Inflammatory macrophage treated with lipopolysaccharide for 4 hours (primary cell): ENCODE results near the gene CNTFR.

Experiments used
- DNase-seq: peaks from one replicate; pipeline ENCODE4 v3.0.0-alpha.2; 2020

The CNTFR gene

DNA sequence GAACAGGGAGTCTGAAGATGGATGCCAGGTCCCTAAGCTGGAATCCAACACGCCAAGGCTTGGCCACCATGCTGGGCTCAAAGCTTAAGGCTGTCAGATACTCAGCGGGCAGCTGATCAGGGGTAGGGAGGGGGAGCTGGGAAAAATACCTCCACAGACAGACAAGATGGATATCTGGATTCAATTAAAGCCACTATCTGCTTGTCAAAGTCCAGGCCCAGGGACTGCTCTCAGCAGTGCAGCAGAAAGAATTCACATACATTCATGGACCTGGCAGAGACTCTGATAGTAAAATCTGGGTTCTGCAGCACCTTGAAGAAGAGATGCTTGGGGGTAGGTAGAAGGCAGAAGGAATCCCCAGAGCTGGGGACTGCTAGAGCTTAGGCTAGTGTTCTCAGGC is 25.6 kb upstream of the CNTFR start:
- no peak for DNase-seq

DNA sequence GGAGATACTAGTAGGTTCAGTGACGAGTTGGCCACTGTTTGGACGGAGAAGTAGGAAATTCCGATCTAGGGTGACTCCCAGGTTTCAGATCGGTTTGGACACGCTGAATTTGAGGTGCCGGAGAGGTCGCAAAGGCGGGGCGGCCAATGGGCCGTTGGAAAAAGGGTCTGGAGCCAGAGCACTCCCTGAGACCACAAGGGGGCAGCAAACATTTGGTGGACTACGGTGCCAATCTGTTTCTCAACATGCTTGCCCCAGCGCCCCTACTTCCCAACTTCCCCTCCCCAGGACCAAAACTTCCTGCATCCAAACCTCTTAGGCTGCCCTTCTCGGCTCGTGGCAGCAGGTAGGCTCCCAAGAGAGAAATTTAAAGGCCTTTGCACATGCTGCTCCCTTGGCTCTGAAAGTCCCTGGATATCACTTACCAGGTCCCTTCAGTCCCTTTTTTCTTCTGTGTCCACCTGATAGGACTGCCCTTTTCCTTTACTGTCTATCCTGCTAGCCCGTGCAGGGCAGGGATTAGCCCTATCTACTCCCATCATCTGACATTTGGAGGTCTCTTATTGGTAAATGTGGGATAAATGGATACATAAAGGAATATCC is 23.4 kb upstream of the CNTFR start:
- DNase-seq = peak; percentile 79

DNA sequence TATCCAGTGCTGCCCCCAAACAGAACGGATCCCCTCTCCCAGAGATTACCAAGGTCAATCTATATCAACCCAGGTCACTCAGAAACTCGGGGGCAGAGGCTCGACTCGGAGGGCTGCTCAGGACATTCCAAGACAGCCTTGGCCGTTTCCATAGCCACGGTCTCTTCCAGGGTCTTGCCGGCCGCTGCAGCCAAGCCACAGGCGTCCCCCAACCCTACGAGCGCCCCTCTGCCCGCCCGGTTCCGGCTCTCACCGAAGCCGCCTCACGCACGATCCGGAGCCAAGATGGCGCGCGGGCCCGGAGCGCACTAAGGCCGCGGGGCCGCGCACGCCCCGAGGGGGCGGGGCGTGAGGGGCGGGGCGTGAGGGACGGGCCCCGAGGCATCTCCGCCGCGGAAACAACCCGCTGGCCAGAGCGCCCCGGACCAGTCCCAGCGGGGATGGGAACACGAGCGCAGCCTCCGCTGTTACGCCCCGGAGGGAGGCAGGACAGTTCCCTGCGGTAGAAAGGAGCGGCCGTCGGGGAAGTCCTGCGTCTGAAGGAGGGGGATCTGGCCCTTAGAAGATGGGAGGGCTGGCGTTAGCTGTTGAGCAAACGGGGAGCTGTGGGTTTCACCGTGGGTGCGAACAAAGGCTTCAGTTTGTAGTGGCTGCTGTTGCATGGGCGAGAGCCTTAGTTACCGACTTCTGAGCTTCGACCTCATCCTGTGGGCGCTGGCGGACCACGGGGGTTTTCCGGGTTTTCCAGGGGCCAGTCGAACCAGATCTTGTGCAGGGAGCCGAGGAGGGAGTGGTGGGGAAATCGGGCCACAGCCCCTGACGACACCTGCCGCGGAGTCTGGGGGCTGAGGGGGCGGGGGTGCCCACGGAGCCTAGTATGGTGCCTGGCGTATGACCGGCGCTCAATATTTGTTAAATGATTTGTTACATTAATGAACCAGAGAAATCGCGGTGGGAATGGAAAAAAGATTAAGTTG is 22.6 kb upstream of the CNTFR start, which contains the start of gene RPP25L:
Gene RPP25L (minus strand): TSS at position 287 of the 977 bp plus-strand sequence. CDS start 801 bp downstream, outside the sequence.
- DNase-seq = peak; percentile 91

DNA sequence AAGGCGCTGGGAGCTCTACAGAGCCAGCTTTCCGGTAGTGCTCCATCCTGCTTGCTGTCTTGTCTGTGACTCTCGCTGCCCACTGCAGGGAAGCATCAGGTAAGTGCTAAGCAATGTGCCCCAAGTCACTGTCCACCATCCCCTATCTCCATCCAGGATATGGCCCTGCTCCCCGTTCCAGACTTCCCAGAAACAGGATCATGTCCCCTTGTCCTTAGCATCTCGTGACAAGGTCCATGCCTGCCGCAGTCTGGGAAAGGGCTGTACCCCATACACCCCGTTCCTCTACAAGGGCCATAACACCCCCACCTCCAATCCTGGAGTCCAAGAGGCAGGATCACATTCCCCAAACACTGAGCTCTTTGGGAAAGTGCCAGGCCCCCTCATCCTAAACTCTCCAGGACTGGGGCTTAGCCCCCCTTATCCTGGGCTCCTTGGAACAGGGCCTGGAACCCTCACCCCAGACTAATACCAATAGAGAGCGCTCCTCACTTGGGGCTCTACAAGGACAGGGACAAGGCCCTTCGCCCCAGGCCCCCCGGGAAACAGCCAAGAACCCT is 21.8 kb upstream of the CNTFR start:
- no peak for DNase-seq

DNA sequence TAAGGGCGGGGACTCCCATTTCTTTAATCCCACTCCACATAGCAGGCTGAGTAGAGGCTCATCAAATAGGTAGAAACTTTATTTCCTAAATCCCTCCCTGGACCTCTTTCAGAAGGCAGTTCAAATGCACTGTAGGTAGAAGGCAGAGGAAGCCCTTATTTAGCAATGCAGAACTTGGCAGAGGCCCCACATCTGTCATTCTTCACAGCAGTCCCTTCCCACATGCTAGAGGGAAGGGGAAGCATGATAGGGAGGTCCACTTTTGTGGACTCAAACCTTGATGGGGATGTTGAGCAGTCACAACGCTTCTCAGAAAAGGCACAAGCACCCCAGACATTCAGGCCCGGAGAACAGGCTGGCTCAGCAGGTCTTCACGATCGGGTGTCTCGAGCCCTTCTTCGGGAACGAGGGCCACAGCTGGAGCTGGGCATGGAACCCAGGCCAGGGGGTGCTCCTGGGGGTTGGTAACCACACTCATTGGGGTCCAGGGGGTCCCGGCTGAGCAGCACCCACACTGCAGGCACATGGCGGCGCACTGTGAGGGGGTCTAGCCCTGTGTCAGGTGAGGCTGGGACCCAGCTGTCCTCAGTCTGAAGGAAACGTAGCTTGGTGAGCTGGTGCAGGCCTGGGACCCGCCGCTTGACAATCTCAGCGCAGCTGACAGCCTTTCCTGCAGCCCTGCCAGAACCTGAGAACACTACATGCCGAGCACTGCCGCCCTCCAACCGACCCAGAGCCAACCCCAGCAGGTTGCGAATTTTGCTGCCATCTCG is 21.1 kb upstream of the CNTFR start:
- no peak for DNase-seq

DNA sequence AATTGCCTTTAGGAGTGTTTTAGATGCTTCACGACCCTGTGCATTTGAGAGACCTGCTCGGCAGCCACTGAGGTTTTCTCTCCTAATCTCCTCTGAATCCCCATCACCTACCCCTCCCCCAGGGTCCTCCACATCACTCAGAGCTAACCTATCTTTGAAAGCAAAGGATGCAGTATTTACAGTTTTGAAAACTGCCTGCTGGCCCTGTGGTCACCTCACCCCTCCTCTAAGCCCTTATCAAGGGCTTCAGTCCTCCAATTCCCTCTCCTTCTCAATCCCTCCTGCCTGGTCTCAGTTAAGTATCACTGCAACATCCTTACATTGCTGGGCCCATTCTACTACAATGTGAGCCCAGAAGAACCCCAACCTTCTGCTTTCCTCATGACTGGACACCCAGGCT is 17.8 kb upstream of the CNTFR start:
- no peak for DNase-seq

DNA sequence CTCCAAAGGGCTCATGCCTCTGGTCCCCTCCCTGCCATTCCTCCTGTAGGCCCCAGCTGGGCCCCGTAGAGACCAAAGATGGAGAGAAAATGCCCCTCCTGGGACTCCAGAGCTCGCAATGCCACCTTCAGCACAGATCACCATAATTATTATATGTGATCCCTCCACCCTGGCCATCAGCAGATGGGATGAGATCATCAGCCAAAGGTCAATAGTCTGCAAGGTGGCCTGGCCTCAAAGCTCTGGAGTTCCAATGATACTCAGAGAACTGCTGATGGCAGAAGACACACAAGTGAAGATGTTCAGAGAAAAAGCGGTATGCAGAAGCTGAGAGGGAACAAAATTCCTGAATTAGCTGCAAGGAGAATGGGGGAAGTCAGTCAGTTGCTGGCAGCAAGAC is 17.4 kb upstream of the CNTFR start:
- no peak for DNase-seq

DNA sequence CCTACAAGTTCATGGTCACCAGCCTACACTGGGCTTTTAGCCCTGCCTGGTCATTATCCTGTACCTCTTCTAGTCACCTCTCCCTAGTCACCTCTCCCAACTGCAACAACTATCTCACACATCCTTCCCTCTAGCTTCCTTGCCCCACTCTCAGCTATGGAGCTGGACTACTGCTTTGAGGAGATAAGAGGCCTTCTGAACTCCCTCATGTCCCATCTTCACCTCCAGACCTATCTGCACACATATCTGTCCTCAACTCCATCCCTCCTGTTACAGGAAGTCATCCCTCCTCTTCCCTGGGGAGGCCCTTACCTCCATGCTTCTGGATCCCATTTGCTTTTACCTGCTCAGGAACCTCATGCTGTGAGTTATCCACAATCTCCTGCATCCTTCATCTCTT is 16.7 kb upstream of the CNTFR start:
- DNase-seq = no peak

DNA sequence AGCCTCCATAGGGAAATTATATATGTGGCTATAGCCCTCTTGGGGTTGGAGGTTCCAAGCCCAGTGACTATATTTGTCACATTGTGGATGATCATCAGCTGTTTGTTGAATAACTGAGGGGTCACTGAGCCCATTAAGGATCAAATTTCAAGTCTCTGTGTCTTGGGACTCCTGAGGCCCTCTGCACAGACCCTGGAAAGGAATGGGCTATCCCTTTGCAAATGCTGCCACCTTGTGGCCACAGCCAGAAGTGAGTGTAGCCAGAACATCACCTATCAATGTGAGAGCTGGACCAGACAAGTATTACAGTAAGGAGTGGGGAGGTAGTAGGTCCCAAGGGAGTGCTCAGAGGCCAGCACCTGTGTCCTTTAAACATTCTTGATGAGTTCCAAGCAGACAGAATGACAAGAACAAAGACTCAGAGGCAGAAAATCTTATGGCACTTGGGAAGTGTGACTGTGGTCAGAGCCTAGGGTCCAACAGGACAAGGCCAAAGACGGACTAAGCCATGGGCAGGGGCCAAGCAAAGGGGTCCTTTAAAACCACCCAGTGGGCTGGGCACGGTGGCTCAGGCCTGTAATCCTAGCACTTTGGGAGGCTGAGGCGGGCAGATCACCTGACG is 14.2 kb upstream of the CNTFR start:
- peak; percentile 65 for DNase-seq

DNA sequence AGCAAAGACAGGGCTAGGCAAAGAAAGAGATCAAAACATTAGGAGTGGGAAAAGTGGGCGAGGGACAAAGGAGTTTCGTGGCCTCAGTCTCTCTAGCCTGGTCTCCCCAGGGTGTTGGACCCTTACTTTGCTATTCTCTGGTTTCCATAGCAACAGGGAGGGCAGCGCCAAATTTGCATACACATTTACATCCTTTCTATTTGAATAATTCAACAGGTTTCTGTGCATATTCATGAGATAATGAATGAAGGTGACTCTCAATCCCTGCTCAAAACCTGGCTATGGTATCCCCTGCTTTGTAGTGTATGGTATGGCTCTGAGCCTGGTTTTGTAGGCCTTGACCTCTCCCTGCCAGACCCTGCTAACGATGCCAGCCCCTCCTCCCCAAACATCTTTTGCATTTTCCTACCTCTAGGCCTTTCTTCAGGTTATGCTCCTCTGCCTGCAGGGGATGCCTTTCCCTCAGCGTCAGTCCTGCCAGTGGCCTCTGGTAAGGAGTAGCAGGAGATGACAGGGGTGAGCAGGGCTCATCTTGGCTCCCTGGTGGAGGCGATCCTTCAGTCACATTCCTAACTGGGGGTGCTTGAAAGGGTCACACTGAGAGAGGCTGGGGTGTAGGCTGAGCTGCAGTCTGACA is 12.5 kb upstream of the CNTFR start:
- no peak for DNase-seq

DNA sequence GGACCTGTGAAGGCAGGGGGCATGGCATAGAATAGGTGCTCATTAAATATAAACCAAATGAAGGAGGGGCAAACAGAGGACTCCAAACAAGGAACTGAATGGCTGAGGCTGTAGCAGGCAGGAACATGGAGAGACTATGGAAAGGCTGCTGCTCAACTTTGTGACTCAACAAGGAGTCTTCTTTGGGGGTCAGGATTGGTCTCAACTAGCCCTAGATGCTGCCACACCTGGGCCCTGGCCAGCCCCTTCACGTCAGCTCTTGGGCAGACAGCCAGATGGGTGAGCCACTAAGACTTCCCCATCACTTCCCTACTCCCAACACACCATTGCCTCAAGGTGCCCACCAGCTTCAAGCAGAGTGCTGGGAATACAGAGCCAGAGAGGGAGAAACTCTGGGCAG is 11.4 kb upstream of the CNTFR start:
- DNase-seq = no peak

DNA sequence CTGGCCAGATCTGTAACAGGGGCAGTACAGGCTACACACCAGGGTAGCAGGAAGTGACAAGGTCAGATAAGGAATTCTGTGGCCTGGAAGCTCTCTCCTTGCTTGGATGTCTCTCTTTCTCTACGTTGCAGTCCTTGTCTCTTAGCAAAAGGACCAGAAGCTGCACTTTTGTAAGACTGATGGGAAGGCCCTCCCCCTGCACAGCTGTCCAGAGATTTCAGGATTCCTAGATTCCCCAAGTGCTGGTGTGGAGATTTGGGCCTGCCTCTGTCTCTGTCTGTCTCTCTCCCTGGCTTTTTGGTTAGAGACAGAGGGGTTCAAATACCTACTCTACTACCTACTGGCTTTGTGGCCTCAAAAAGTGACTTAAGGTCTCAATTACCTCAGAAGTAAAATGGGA is 10.0 kb upstream of the CNTFR start:
- no peak for DNase-seq

DNA sequence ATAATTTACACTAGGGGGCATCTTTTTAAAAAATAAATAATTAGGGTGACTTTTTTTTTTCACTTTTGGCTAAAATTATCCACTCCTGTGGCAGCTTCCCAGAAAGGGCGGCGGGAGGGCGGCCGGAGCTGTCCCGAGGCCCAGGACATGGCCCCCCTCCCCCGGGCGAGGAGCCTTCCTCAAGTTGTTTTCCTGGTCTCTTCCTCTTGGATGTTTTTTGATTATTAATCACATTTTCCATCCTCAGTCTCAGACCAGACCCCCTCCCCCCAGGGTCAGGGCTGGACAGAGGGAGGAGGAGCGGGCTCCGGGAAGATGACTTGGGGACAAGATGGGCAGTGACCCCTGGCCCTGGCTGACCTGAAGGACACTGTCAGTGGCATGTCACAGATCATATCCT is 4.7 kb upstream of the CNTFR start:
- DNase-seq = no peak

DNA sequence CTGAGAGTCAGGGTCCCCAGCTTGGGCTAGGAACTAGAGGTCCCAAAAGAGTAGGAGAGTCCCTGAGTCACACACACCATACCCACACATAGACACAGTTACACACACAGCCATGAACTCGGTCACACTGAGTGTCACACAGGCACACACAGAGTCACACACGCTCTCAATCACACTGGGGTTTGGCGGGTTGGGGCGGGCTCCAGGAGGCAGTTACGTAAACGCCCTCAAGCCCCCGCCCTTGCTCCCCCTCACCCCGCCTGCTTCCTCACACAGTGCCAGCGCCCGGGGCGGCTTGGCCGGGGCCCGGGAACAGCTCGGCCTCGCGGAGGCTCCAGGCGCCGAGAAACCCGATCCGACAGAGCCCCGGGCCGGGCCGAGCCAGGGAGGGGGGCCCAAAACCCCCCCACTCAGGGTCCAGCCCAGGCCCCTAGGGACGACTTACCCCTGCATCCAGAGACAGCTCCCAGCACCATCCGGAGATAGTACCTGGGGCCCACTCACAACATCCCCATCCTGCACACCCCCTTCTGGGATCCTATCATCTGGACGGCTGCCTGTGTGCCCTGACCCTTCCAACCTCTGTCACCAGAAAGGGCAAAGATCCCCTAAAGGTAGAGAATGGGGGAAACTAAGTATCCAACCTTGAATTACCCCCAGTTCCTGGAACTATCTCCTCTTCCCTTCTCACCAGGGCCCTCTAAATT is 3.5 kb upstream of the CNTFR start:
- peak; percentile 19 for DNase-seq

DNA sequence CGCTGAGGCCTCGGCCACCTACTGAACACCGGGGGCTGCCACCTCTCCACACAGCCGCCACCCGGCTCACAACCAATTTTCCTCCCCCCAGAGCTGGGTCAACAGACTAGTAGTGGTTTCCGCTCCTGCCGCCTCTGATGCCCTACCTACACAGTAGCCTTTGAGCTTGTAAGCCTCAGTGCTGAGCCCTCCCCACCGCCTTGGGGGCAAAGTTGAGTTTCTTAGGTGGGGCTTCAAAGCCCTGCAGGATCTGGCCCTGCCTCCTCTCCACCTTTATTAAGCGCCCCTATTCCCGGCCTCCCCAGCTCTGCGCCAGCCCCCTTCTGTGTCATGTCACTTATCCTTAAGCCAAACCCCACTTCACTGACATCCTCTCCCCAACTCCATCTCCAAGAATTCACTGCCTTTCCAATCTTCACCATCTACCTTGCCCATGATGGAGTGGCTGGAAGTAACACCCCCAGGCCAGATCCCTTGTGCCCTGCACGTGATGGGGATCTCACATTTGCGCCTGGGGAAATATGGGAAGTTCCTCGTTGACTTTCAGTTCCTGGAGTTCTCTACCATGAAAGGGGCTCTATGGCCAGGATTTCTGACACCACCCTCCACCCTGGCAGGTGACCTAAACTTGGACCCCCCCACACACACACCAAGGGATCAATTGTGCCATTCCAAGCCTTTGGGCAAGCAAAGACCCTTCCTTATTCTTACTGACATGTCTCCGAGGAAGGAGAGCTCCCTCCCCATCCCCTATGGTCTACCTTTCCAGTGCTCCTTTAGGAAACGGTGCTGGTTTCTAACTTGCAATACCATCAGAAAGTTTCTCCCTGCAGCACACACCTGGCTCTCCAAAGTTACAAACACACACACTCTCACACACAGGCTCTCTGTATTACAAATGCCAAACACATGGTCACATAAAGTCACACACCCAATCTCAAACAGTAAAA is 2.7 kb upstream of the CNTFR start:
- peak; percentile 70 for DNase-seq

DNA sequence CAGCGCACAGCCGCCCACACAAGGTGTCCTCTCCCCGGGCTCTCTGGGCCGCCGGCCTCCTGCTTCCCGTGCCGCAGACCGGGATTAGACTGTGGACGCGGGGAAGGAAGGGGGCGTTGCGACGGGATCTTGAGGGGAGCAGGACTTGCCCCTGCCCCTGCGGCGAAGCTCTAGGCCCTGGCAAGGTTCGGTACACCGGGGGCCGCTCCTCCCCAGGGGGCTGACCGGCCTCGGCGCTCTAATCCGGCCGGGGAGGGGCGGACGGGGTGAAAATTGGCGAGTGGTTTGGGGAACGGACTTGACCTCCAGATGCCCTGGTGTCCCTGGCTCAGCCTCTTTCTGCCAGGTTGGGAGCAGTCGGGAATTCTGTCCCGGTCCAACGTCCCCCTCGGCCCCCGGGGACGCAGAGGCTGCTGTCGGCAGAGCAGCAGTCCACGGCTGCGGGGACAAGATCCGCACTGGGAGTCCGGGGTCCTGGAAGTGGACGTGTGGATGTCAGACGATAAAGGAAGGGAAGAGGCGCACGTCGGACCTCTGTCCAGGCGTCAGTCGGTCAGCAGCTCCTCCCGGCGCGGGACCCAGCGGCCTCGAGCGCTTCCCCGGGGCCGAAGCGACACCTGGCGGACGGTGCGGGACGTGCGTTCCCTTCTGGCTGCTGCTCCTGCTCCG is 1.9 kb upstream of the CNTFR start:
- peak; percentile 76 for DNase-seq

DNA sequence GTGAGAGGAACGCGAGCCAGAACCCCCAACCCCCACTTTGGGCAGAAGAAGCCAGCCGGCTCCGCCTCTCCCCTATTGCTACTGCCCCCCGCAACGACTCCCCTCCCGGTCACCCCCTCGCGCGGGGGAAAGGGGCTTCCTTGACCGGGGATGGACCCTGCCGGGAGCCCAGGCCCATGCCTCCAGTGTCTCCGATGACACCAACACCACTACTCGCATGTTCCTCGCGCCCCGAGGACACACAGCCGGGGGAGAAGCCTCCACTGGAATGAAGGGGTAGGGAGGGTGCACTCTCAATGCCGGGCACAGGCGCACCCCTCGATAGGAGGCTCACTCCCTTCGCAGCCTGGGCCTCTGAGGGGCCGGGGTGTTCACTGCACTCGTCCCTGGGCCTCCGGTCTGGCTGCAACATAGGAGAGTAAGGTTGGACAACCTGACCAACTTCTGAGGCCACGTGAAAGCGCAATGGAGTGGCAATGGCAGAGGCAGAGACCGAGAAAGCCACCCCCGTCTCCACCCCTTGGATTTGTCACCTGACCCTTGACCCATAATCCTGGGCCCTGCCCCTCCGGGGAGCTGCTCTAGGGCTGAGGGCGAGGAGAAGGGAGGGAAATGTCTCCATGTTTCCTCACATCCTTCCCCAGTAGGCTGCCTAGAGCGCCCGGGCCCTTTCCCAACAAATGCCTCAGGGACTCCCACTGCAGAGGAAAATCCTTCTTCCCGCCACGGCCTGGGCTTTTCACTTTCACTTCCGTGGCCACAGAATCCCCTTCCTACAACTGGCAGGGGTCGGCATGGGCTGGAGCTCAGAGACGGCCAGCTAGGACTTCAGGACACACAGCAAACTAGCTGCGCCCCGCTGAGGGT is 1.1 kb upstream of the CNTFR start:
- DNase-seq = peak; percentile 8
